SK-N-SH (cell line): Measurements from ENCODE around the gene TMEM132D. TPM values are rescaled to one million over a fixed set of nuclear protein-coding genes. Genes with fewer than 3 reads are reported as not detected.

Experiments
- CTCF ChIA-PET: fragments of 300-600, 350-600 bp; formaldehyde crosslinking; extraction: SDS; loops from one replicate; lab custom pipeline; 2021; lab: Yijun Ruan, JAX
- POLR2A ChIA-PET: fragments of 350-600 bp; sonication (Branson Sonifier 250); formaldehyde crosslinking; extraction: SDS; loops from one replicate; lab custom pipeline; 2020; ENCODE audit warnings: antibody characterized with exemption, inconsistent platforms; lab: Yijun Ruan, JAX
- DNase-seq: peaks from one replicate; pipeline ENCODE4 v3.0.0; 2012
- H2AFZ ChIP-seq: fragments of 200-600 bp; sonication (generic); 2 replicates; pipeline ENCODE4 v1.8.1; 2016; ENCODE audit warnings: antibody characterized with exemption, mild to moderate bottlenecking, low read depth
- H3F3A ChIP-seq: fragments of 200-600 bp; sonication (generic); replicated peaks from 2 replicates; pipeline ENCODE3; 2016; ENCODE audit warnings: antibody characterized with exemption, mild to moderate bottlenecking; ENCODE audit not compliant: insufficient read depth
- H3K27ac ChIP-seq, 2 experiments: fragments of 200-500 bp in 1 of 2; fragments of 200-600 bp in 1 of 2; sonication (Bioruptor generic) in 1 of 2; sonication (generic), shearing (Covaris generic) in 1 of 2; 2 replicates each; pipeline versions ENCODE4 v1.5.1 to v1.6.1; 2014 to 2016; ENCODE audit warnings: low read depth in 2 of 2, inconsistent platforms in 1 of 2, low read length in 1 of 2, mild to moderate bottlenecking in 1 of 2, mixed read lengths in 1 of 2
- H3K27me3 ChIP-seq: fragments of 200-600 bp; sonication (generic), shearing (Covaris generic); 2 replicates; pipeline ENCODE4 v1.6.1; 2016; ENCODE audit warnings: mixed run types; ENCODE audit not compliant: insufficient read depth
- H3K36me3 ChIP-seq, 2 experiments: fragments of 200-500 bp in 1 of 2; fragments of 200-600 bp in 1 of 2; sonication (Bioruptor generic) in 1 of 2; sonication (generic) in 1 of 2; replicated peaks in 1 of 2; 2 replicates each; pipeline versions ENCODE3 to v1.5.1; 2014 to 2016; ENCODE audit warnings: low read length in 1 of 2, mild to moderate bottlenecking in 1 of 2; ENCODE audit not compliant: insufficient read depth in 2 of 2, control insufficient read depth in 1 of 2
- H3K4me1 ChIP-seq, 2 experiments: fragments of 200-500 bp in 1 of 2; fragments of 200-600 bp in 1 of 2; sonication (Bioruptor generic) in 1 of 2; sonication (generic), shearing (Covaris generic) in 1 of 2; 2 replicates each; pipeline versions ENCODE4 v1.5.1 to v1.6.1; 2014 to 2016; ENCODE audit warnings: low read depth in 1 of 2, low read length in 1 of 2, mixed run types in 1 of 2; ENCODE audit not compliant: insufficient read depth in 2 of 2, control insufficient read depth in 1 of 2
- H3K4me2 ChIP-seq: fragments of 200-600 bp; sonication (generic), shearing (Covaris generic); 2 replicates; pipeline ENCODE4 v1.6.1; 2017; ENCODE audit warnings: mixed run types
- H3K4me3 ChIP-seq, 2 experiments: fragments of 200-500 bp in 1 of 2; fragments of 200-600 bp in 1 of 2; sonication (Bioruptor generic) in 1 of 2; sonication (generic), shearing (Covaris generic) in 1 of 2; 2 replicates each; pipeline versions ENCODE4 v1.5.1 to v1.8.1; 2014 to 2016; ENCODE audit warnings: low read depth in 2 of 2, inconsistent platforms in 1 of 2, low read length in 1 of 2, mild to moderate bottlenecking in 1 of 2, mixed read lengths in 1 of 2, moderate library complexity in 1 of 2
- H3K79me2 ChIP-seq: fragments of 200-600 bp; sonication (generic); 2 replicates; pipeline ENCODE4 v1.8.1; 2017; ENCODE audit warnings: mild to moderate bottlenecking; ENCODE audit not compliant: insufficient read depth
- H3K9ac ChIP-seq: fragments of 200-600 bp; sonication (generic); 2 replicates; pipeline ENCODE4 v1.6.1; 2017; ENCODE audit warnings: mixed run types
- H3K9me2 ChIP-seq: fragments of 200-600 bp; sonication (generic); 2 replicates; pipeline ENCODE4 v1.6.1; 2017; ENCODE audit warnings: mixed run types
- H3K9me3 ChIP-seq: fragments of 200-600 bp; sonication (generic); 2 replicates; pipeline ENCODE4 v1.6.1; 2017; ENCODE audit warnings: mixed run types, mild to moderate bottlenecking, moderate library complexity
- H4K20me1 ChIP-seq: fragments of 200-600 bp; sonication (generic); 2 replicates; pipeline ENCODE4 v1.6.1; 2017; ENCODE audit warnings: mild to moderate bottlenecking, mixed run types; ENCODE audit not compliant: insufficient read depth
- CHD2 ChIP-seq: fragments of 150-350 bp; IDR thresholded peaks from 2 replicates; pipeline ENCODE4 v1.6.1; 2018; ENCODE audit warnings: low read length; ENCODE audit not compliant: partially characterized antibody
- CTCF ChIP-seq: fragments of 200-600 bp; sonication (generic); IDR thresholded peaks from 2 replicates; pipeline ENCODE4 v1.6.1; 2017; ENCODE audit warnings: antibody characterized with exemption, mild to moderate bottlenecking, moderate library complexity
- EP300 ChIP-seq, 2 experiments: IDR thresholded peaks; 2 replicates each; pipeline versions ENCODE4 v1.4.0 to v1.6.1; 2012; ENCODE audit warnings: borderline replicate concordance in 1 of 2, low read depth in 1 of 2, low read length in 1 of 2
- MAX ChIP-seq: IDR thresholded peaks from 2 replicates; pipeline ENCODE4 v1.4.0; 2012; ENCODE audit warnings: low read depth
- NRF1 ChIP-seq: IDR thresholded peaks from 2 replicates; pipeline ENCODE4 v1.6.1; 2012; ENCODE audit warnings: low read depth, mild to moderate bottlenecking, low read length
- RAD21 ChIP-seq: IDR thresholded peaks from 2 replicates; pipeline ENCODE4 v1.6.1; 2012; ENCODE audit warnings: mild to moderate bottlenecking, low read length
- RCOR1 ChIP-seq: fragments of 150-350 bp; IDR thresholded peaks from 2 replicates; pipeline ENCODE4 v1.6.1; 2017; ENCODE audit warnings: antibody characterized with exemption, low read length
- SMC3 ChIP-seq: IDR thresholded peaks from 2 replicates; pipeline ENCODE4 v1.6.1; 2012; ENCODE audit warnings: low read depth, low read length, improper control_type of control experiment
- USF2 ChIP-seq: fragments of 150-350 bp; IDR thresholded peaks from 2 replicates; pipeline ENCODE4 v1.6.1; 2017; ENCODE audit warnings: antibody characterized with exemption, low read length, low read depth, borderline replicate concordance
- WGBS: methylation state at CpG from one replicate; pipeline ENCODE4 v1.1.6; 2017; ENCODE audit warnings: low lambda C conversion rate; 5-methylcytosine and 5-hydroxymethylcytosine counted together
- polyA plus RNA-seq, 3 experiments: library from polyadenylated mRNA; depleted of rRNA; stranded (reverse); fragments of >200 nt; gene quantifications; 2 replicates each; pipeline ENCODE4 v1.2.3, GENCODE V29; 2012

TMEM132D gene
- polyA plus RNA-seq, 1 of the 3 experiments (the other 2 are of a cell fraction): not detected

GRCh38 chr12:129911428-129912049 lies 7.7 kb upstream of the TMEM132D start:
- H3K4me2 ChIP-seq: no peak overlapping the region
- no peaks in the 10 kb centered on the region for H3K4me1 ChIP-seq
- H3K4me3 ChIP-seq: no peak overlapping the region
- no peaks in the 10 kb centered on the region for H3F3A ChIP-seq
- ChIA-PET CTCF (interaction anchor here (0.6 to 3.2 kb wide), 46 partner anchors 10 to 1652 kb away, joined by 3 to 33 read pairs (median 3); no protein-coding TSS in a partner anchor), POLR2A (no interaction called here)
- H3K36me3 ChIP-seq: no peaks in the 10 kb centered on the region
- no peak for TF ChIP-seq MAX
- TF ChIP-seq CTCF: peak; percentile 29; the same call in 1 of the 2 replicates
- TF ChIP-seq RAD21: peak; percentile 96
- peak; percentile 65 for TF ChIP-seq SMC3
- no peak overlapping the region for H3K27ac ChIP-seq
- H3K79me2 ChIP-seq: no peaks in the 10 kb centered on the region
- no peaks in the 10 kb centered on the region for H3K9me3 ChIP-seq
- DNase-seq: peak; percentile 80
- 8% methylated on average over 5 of the region's 8 CpGs for WGBS
- no peak overlapping the region for H2AFZ ChIP-seq
- H4K20me1 ChIP-seq: no peaks in the 10 kb centered on the region
- no peaks in the 10 kb centered on the region for H3K9me2 ChIP-seq
- H3K27me3 ChIP-seq: no peaks in the 10 kb centered on the region
- H3K9ac ChIP-seq: no peak overlapping the region

- 53% methylated on average over 11 of the region's 22 CpGs for WGBS
- POLR2A ChIA-PET: no interaction called here
Observed at GRCh38 chr12:129909051-129910020, 5.5 kb upstream of the TMEM132D start.

More at GRCh38 chr12:129909051-129910020, 5.5 kb upstream of the TMEM132D start:
- H2AFZ ChIP-seq: no peak overlapping the region
- H3K79me2 ChIP-seq: no peaks in the 10 kb centered on the region
- H3K4me3 ChIP-seq: no peak overlapping the region
- no peak overlapping the region for H3K4me2 ChIP-seq
- CTCF ChIA-PET: interaction anchor here (1.5 to 3.2 kb wide), 4 partner anchors 10 to 1650 kb away, joined by 4 to 33 read pairs (median 12); no protein-coding TSS in a partner anchor
- no peaks in the 10 kb centered on the region for H3K9me2 ChIP-seq
- no peaks in the 10 kb centered on the region for H3K36me3 ChIP-seq
- no peaks in the 10 kb centered on the region for H3K9me3 ChIP-seq
- H3K27me3 ChIP-seq: no peaks in the 10 kb centered on the region
- H3K27ac ChIP-seq: no peak overlapping the region
- no peak for TF ChIP-seq EP300 (IDR thresholded peaks at IDR 0.05; ENCODE audit: borderline replicate concordance in 1 of 2, low read depth in 1 of 2, low read length in 1 of 2)
- TF ChIP-seq RCOR1: no peak
- no peak for TF ChIP-seq RAD21
- no peak for TF ChIP-seq NRF1
- no peak for TF ChIP-seq USF2
- no peak for TF ChIP-seq CHD2
- H4K20me1 ChIP-seq: no peaks in the 10 kb centered on the region
- no peak for DNase-seq
- H3K9ac ChIP-seq: no peak overlapping the region
- H3K4me1 ChIP-seq: no peaks in the 10 kb centered on the region
- no peaks in the 10 kb centered on the region for H3F3A ChIP-seq
